ENCODE measurements around the gene NSMCE1. TPM values are rescaled to one million over a fixed set of nuclear protein-coding genes. Genes with fewer than 3 reads are reported as not detected.

Gene NSMCE1
- total and polyA plus RNA-seq, 8 donors, result 48.6 to 71.7 (median 65.0) TPM

GRCh38 chr16:27234603-27235002 lies 34.0 kb downstream of the NSMCE1 start:
- peaks cover 0 to 45% of the 10 kb centered on the region in 2 donors for H3K36me3 ChIP-seq
- peaks cover 15 to 68% of the 10 kb centered on the region in 2 donors for H3K4me1 ChIP-seq
- intact Hi-C loops (cut with DNase I), result loop anchor here in 1 of 2 donors (5.0 kb wide), 1 partner anchor 133 kb away; no protein-coding TSS in a partner anchor
- H3K9me3 ChIP-seq, result no peaks in the 10 kb centered on the region
- TF ChIP-seq, protein P1, sequence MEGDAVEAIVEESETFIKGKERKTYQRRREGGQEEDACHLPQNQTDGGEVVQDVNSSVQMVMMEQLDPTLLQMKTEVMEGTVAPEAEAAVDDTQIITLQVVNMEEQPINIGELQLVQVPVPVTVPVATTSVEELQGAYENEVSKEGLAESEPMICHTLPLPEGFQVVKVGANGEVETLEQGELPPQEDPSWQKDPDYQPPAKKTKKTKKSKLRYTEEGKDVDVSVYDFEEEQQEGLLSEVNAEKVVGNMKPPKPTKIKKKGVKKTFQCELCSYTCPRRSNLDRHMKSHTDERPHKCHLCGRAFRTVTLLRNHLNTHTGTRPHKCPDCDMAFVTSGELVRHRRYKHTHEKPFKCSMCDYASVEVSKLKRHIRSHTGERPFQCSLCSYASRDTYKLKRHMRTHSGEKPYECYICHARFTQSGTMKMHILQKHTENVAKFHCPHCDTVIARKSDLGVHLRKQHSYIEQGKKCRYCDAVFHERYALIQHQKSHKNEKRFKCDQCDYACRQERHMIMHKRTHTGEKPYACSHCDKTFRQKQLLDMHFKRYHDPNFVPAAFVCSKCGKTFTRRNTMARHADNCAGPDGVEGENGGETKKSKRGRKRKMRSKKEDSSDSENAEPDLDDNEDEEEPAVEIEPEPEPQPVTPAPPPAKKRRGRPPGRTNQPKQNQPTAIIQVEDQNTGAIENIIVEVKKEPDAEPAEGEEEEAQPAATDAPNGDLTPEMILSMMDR (IDR thresholded peaks at IDR 0.05), result no peak
- DNase-seq (peak in 1 of 4 donors; percentile 32), ATAC-seq (no peak)
- H3K27ac ChIP-seq, result peak overlapping the region in 1 of 2 donors; percentile 89
- no peak overlapping the region for H3K4me3 ChIP-seq
- no peaks in the 10 kb centered on the region for H3K27me3 ChIP-seq

DNA sequence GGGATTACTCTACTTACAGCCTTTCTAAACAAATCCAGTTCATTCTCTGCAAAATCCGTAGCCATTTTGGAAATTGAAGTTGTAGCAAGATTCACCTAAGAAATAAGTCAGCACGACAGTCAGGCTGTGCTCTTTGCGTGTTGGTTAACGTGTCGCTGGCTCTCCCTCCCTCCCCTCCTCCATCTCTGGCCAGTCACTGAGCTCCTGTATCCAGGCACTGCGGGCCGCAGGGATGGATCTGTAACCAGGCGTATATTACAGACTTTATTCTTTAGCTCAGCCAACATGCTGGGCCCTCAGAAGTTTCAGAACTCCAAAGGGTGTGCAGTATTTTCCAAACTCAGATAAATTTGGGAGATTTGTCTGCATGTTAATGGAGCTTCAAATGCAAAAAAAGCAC lies 34.4 kb downstream of the NSMCE1 start:
- Histone ChIP-seq H3K27ac (peak overlapping the region in 1 of 2 donors; percentile 89), H3K36me3 (peaks cover 0 to 45% of the 10 kb centered on the region in 2 donors), H3K4me1 (peaks cover 15 to 65% of the 10 kb centered on the region in 2 donors), H3K4me3 (no peak overlapping the region), H3K9me3 (no peaks in the 10 kb centered on the region), H3K27me3 (no peaks in the 10 kb centered on the region)
- intact Hi-C loops (cut with DNase I), result loop anchor here in 1 of 2 donors (5.0 kb wide), 1 partner anchor 133 kb away; no protein-coding TSS in a partner anchor
- peak in 1 of 4 donors; percentile 21 for DNase-seq
- no peak for ATAC-seq
- TF ChIP-seq, protein P1 (IDR thresholded peaks at IDR 0.05), result no peak

- Histone ChIP-seq H3K4me3 (no peak overlapping the region), H3K36me3 (peaks cover 0 to 45% of the 10 kb centered on the region in 2 donors), H3K9me3 (no peaks in the 10 kb centered on the region), H3K27ac (peak overlapping the region in 1 of 2 donors; percentile 89), H3K4me1 (peaks cover 15 to 62% of the 10 kb centered on the region in 2 donors), H3K27me3 (no peaks in the 10 kb centered on the region)
- peak in 1 of 4 donors; percentile 30 for DNase-seq
- TF ChIP-seq, protein P1 (IDR thresholded peaks at IDR 0.05), result no peak
- intact Hi-C loops (cut with DNase I), result loop anchor here in 1 of 2 donors (5.0 kb wide), 1 partner anchor 134 kb away; no protein-coding TSS in a partner anchor
- ATAC-seq, result no peak
Observed at GRCh38 chr16:27233731-27234130, 34.8 kb downstream of the NSMCE1 start.

DNA sequence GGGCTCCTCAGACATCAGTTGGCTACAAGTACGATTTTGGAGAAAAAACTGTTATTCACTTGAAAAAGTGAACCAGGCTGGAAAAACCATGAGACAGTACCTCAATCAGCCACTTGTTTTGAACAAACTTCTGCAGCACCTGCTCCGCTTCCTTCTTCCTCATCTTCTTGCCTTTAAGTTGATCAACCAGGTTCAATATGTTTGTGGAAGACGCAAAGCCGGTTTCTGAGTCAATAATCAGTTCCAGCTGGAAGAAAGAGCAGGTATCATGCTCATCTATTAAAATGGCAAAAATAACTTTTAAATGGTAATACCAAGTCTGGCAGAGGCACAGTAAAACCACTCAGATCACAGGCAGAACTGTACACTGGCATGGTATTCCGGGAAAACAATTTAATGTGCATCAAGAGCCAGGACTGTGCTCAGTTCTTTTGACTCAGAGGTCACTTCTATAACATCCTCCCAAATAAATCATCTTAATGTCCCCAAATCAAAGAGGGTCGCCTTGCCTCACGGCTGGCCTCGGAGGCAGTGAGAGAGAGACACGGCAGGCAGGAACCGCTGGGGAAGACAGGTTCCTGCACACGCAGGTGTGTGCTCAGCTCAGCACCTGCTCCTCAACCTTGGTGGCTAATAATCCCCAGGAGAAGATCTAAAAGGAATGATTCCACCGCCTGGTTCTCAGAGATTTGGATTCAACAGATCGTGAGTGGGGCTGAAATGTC lies 35.5 kb downstream of the NSMCE1 start:
- H3K4me3 ChIP-seq, result no peak overlapping the region
- no peaks in the 10 kb centered on the region for H3K27me3 ChIP-seq
- intact Hi-C loops (cut with DNase I), result loop anchor here in 1 of 2 donors (5.0 kb wide), 1 partner anchor 134 kb away; no protein-coding TSS in a partner anchor
- ATAC-seq, result no peak
- peaks cover 15 to 56% of the 10 kb centered on the region in 2 donors for H3K4me1 ChIP-seq
- TF ChIP-seq, protein P1 (IDR thresholded peaks at IDR 0.05), result no peak
- H3K9me3 ChIP-seq, result no peaks in the 10 kb centered on the region
- H3K27ac ChIP-seq, result peak overlapping the region in 1 of 2 donors; percentile 89
- no peak for DNase-seq
- peaks cover 0 to 45% of the 10 kb centered on the region in 2 donors for H3K36me3 ChIP-seq
